Hematopoietic multipotent progenitor cell treated with erythropoietin and hydrocortisone succinate and interleukin-3 and kit ligand, for 6 days (in vitro differentiated cells): ENCODE results near the gene C17orf58.
"Not testable (repeated sequence)": the region's sequence is repeated elsewhere in the genome, so short reads cannot be mapped to it uniquely, and the experiment has no call there.

Source experiments
- DNase-seq: peaks from one replicate; pipeline ENCODE4 v3.0.0-alpha.2; 2015

The C17orf58 gene

DNA sequence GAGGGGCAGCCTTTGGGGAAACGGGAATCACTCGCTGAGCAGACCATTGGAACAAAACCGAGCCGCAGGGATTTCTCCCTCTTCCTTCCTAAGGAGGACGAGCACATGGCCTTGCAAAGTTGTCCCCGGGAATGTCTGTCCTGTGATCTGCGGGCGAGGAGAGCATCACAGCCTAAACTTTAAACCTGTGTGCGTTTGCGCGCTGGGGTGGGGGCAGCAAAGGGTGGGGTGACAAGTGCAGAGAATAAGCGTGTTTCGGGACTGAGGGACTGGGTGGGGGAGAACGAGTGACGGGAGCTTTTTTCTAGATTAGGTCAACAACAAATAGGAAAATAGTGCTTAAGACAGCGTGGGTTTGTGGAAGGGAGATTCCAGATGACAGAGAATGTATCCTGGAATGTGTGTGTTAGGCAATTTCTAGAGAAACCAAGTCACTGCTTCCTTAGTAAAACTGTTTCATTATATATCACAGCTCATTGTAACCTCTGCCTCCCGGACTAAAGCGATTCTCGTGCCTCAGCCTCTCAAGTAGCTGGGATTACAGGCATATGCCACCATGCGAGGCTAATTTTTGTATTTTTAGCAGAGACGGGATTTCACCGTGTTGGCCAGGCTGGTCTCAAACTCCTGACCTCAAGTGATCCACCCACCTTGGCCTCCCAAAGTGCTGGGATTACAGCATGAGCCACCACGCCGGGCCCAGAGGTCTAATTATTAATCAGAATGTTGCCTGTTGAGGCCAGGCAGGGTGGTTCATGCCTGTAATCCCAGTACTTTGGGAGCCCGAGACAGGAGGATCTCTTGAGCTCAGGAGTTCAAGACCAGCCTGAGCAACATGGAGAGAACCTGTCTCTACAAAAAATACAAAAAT lies at the start of gene C17orf58:
Gene C17orf58, minus strand, starts transcription at position 169 of the 871 bp plus-strand sequence. CDS start 271 bp downstream, outside the sequence.
- DNase-seq = not testable (repeated sequence)

DNA sequence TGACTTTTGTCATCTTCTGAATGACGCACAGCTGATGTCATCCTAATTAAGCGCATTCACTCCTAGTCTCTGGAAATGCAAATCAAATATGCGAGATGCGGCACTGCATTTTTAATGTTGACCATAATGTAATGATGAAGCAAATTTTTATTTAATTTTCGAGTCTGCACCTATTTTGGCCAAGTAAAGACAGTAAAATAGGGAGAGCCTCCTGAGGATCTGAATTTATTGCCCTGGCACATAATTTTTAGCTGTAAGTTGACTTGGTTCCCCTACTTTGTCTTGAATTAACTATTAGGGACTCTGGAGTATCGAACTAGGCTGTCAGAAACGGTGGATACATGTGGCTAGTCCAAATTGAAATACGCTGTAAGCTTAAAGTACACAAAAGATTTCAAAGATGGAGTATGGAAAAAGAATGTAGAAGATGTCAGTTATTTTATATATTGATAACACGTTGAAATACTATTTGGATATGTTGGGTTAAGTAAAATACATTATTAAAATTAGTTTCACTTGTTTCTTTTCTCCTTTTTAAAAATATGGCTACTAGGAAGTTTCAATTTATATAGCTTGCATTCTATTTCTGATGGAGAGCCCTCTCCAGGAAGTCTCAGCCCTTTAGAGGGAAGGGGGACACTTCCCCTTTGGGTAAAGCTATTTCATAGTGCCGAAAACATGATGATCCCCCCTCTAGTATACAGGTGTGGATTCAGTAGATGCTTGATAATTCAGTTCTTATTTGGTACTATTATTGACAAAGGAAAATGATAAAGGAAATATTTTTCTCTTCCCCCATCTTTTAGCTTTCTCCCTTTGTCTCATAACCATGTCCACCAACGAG lies 40.3 kb upstream of the C17orf58 start:
- DNase-seq = no peak

DNA sequence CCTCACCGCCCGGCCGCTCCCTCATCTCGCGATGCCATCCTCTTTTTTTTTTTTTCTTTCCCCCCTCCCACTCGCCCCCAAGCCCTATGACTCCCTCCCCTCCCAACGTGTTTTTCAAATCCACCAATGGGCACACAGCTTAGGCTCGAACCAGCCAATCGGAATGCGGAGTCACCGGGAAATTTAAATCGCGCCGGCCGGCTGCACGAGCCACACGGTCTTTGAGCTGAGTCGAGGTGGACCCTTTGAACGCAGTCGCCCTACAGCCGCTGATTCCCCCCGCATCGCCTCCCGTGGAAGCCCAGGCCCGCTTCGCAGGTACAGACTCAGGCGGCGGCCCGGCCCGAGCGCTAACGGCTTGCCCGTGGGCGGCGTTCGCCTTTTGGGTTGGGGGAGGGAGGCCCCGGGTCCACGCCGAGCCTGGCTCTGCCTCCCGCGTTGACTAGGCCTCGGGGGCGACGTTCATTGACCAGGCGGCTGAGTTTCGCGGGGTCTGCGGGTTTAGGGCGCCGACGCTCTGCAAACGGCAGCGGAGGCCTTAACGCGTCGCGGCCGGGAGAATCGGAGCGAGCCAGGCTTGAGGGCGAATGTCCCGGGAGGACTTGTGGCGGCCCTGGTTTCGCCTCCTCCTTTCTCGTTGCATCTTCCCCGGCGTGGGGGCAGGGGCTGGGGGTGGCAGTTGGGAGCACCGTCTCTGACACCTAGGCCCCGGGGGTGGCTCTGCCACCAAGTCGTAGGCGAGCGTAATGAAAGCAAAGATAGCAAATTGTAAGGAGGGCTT lies 39.4 kb upstream of the C17orf58 start, which contains the start of gene KPNA2:
Gene KPNA2, plus strand, starts transcription at position 213 of the 781 bp plus-strand sequence. CDS start 1,398 bp downstream, outside the sequence.
- DNase-seq = peak; percentile 98

DNA sequence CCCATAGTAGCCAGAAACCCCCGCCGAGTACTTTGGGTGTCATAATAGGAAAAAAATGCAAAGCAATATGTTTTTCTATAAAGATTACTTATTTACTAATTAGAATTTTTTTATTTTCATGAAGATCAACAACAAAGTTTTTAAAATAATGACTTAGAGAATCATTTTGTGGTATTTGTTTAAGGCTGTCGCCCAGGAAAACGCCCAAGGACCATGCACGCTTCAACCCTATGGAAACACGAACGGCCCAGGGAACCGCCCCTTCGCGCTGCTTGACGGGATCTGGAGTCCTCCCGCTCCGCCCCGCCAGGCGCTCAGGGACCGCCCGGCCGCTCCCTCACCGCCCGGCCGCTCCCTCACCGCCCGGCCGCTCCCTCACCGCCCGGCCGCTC lies 38.9 kb upstream of the C17orf58 start:
- peak; percentile 98 for DNase-seq

DNA sequence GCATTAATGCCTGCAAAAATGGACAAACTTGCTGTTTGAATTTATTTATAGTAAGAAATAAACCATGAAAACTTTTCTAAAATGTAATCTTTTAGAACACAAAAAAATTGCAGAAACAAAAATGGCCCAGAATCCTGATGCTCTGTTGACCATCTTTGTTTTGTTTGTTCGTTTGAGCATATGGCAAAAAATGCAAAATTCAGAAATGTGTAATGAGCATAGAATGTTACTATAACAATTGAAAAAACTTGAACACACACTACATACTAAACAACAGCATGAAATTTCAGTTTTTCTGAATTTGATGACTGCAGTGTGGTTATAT lies 38.1 kb upstream of the C17orf58 start:
- no peak for DNase-seq

DNA sequence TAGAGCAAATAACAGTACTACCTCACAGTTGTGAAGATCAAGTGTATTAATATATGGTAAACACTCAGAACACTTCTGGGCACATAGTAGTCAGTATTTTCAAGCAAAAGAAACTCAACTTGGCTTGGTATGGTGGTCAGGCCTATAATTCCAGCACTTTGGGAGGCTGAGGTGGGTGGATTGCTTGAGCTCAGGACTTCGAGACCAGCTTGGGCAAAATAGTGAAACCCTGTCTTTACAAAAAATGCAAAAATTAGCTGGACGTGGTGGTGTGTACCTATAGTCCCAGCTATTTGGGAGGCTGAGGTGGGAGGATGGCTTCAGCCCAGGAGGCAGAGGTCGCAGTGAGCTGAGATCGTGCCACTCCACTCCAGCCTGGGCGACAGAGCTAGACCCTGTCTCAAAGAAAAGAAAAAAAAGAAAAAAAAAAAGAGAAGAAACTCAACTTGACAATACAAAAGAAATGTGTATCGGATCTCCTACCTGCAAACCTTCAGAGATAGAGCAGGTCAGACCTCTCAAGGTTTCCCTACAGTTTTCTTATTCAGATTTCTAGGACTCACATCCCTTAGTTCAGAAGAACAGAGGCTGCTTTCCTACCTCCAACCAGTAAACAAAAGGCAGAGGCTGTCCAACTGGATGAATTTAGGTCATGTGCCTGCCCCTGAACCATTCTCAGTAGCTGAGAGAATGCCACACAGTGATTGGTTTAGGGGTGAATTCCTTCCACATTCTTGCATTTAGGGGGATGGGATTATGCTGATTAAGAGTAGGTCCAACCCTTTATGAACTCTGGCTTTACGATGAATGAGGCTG lies 37.6 kb upstream of the C17orf58 start:
- DNase-seq = peak; percentile 30

DNA sequence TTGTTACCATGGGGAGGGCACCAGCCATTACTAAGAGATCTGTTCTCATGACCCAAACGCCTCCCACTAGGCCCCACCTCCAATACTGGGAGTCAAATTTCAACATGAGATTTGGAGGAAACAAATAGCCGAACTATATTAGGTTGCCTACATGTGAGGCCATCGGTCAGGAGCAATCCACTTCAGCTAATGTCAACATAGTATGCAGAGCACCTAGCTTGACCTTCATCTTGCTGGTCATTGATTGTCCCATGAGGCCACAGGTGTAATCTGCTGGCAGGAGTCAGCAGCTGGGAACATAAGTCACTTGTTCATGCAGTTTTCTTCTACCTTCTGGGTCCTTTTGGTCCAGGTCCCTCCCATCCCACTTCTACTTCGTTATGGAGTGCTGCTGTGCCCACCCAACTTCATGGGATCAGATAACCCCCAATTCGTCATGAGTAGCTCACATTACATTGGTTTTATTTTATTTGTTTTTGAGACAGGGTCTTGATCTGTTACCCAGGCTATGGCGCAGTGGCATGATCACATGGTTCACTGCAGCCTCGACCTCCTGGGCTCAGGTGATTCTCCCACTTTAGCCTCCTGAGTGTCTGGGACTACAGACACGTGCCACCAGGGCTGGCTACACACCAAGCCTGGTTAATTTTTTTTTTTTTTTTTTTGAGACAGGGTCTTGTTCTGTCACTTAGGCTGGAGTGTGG lies 33.4 kb upstream of the C17orf58 start:
- no peak for DNase-seq

DNA sequence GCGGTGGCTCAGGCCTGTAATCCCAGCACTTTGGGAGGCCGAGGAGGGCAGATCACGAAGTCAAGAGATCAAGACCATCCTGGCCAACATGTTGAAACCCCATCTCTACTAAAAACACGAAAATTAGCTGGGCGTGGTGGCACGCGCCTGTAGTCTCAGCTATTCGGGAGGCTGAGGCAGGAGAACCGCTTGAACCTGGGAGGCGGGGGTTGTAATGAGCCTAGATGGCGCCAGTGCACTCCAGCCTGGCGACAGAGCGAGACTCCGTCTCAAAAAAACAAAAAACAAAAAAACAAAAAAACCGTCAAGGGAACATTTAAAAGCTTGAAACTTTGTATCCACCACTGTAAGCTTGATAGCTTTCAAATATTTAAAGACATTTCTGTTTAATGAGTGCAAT lies 26.3 kb upstream of the C17orf58 start:
- not testable (repeated sequence) for DNase-seq

DNA sequence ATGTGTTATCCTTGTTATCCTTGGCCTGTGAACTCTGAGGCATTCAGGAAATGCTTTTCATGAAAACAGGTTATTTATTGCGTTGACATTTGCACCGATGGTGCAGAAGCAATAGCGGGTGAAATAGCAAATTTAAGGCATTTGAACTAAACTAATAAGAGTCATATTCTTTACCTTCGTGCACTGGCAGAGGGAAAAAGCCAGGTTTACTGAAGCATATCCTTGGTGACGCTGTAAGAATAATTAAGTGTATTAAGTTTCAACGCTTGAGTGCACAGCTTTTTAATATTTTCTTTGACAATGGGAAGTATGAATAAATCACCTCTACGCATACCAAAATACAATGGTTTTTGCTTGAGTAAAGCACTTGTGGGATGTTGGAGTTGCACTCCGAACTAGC lies 25.7 kb upstream of the C17orf58 start:
- no peak for DNase-seq

DNA sequence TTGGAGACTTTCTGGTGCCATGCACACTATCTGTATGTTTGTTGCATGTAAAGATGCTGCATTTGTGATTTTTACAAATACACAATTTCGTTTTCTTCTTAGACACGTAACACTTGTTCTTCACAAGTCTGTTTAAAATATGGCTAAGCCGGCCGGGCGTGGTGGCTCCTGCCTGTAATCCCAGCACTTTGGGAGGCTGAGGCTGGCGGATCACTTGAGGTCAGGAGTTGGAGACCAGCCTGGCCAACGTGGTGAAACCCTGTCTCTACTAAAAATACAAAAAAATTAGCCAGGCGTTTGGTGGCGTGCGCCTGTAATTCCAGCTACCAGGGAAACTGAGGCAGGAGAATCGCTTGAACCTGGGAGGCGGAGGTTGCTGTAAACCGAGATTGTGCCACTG lies 24.5 kb upstream of the C17orf58 start:
- DNase-seq = peak; percentile 43

DNA sequence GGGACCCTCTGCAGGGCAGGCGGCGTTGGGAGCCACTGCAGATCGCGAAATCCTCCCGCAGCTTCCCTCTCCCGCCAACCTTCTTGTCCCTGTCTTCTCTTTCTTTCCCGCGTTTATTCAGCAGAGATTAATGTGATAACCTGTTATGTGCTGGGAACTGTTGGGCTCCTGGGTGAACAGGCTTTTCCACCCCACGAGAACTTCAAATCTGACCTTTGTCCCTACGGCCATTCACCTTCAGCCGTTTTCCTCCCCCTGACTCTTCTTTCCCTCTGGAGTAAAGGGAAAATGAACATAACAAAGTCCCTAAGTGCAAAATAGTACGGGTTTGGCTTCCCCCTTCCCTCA lies 24.1 kb upstream of the C17orf58 start:
- peak; percentile 63 for DNase-seq

DNA sequence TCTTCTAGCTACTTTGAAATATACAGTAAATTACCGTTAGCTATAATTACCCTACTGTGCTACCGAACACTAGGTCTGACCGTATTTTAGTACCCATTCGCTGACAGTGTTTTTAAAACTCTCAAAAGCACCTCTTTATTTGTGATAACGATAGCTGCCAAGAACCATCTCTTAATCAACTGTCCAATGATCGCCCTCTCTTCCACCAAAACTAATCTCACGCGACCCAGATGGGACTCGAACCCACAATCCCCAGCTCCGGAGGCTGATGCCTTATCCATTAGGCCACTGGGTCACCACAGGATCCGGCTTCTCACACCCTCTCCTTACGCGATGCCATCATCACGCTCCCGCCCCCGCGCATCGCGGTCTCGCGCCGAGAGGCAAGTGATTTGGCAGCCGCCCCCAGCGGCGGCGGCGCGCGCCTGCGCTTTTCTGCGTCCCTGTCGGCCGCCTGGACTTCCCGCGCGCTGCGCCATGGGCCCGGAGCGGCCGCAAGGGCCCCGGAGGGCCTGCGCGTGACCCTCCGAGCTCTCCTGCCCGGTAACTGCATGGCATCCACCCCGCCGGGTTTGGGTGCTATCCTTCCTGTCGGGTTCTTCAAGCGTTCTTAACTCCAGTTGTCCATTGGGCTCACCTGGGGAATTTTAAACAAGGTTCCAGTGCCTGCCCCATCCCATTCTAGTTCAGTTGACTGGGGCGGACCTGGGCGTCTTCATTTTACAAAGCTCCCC lies 23.6 kb upstream of the C17orf58 start:
- peak; percentile 96 for DNase-seq

DNA sequence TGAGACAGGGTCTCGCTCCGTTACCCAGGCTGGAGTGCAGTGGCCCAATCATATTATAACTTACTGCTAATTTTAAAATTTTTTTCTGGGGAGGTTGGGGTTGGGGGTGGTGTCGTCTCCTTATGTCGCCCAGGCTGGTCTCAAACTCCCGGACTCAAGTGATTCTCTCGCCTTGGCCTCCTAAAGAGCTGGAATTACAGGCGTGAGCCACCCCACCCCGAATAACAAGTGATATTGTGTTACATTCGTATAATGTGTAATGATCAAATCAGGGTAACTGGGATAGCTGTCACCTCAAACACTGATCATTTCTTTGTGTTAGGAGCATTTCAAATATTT lies 23.0 kb upstream of the C17orf58 start:
- no peak for DNase-seq

DNA sequence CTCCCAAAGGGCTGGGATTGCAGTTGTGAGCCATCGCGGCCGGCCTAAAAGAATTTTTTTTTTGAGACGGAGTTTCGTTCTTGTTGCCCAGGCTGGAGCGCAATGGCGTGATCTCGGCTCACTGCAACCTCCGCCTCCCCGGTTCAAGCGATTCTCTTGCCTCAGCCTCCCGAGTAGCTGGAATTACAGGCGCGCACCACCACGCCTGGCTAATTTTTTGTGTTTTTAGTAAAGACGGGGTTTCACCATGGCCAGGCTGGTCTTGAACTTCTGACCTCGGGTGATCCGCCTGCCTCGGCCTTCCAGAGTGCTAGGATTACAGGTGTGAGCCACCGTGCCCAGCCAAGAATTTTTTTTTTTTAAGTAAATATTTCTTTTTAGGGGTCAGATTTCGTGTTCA lies 22.2 kb upstream of the C17orf58 start:
- not testable (repeated sequence) for DNase-seq

DNA sequence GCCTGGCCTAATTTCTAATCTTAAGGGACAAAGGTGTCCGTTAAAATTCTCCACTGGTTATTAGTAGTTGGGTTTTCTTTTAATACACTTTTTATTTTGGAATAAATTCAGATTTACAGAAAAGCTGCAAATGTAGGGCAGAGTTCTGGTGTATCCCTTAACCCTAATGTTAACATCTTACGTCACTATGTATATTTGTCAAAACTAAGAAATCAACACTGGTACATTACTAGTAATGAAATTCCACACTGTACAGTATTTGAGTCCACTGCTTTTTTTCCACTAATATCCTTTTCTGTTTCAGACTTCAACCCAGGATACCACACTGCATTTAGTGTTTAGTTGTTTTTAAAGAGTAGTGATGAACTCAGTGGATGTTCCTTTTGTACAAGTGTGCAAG lies 20.6 kb upstream of the C17orf58 start:
- DNase-seq = no peak

DNA sequence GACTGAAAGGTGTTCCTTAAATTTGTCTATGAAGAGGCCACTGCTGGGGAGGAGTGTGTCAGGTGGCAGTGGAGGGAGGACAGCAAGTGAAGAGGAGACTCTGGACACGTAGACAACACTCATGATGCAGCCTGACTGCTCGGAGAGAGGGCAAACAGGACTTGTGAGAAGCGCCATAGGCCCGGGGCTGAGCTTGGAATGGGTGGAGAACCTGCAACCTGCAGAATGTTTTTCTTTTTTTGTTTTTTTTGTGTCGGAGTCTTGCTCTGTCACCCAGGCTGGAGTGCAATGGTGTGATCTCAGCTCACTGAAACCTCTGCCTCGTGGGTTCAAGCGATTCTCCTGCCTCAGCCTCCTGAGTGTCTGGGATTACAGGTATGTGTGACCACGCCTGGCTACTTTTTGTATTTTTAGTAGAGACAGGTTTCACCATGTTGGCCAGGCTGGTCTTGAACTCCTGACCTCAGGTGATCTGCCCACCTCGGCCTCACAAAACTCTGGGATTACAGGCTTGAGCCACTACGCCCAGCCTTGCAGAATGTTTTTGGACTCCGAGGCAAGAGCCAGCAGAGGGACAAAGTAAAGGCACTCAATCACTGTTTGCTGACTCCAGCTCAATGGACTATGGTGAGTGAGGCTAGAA lies 18.9 kb upstream of the C17orf58 start:
- DNase-seq = no peak

DNA sequence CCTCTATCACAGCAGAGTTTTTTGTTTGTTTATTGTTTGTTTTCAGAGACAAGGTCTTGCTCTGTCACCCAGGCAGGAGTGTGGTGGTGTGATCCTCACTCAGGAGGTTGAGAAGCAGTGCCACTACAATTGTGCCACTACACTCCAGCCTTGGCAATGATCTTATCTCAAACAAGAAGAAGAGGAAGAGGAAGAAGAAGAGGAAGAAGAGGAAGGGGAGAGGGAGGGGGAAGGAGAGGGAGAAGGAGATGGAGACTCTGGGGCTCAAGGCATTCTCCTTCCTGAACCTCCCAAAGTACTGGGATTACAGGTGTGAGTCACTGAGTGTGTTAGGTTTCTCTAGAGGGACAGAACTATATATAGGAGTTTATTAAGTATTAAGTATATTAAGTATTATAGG lies 17.1 kb upstream of the C17orf58 start:
- DNase-seq = no peak

DNA sequence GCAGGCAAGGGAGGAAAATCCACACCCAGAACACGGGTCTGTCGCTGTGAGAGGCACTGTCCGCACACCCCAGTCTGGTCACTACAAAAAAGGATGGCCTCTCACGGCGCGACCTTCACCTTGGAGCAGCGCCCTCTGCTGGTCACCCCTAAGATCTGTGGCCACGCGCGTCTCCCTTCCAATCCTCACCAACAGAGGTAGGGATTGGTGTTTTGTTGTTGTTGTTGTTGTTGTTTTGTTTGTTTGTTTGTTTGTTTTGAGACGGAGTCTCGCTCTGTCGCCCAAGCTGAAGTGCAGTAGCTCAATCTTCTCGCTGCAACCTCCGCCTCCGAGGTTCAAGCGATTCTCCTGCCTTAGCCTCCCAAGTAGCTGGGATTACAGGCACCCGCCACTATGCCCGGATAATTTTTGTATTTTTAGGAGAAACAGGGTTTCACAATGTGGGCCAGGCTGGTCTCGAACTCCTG lies 15.0 kb upstream of the C17orf58 start:
- peak; percentile 84 for DNase-seq

DNA sequence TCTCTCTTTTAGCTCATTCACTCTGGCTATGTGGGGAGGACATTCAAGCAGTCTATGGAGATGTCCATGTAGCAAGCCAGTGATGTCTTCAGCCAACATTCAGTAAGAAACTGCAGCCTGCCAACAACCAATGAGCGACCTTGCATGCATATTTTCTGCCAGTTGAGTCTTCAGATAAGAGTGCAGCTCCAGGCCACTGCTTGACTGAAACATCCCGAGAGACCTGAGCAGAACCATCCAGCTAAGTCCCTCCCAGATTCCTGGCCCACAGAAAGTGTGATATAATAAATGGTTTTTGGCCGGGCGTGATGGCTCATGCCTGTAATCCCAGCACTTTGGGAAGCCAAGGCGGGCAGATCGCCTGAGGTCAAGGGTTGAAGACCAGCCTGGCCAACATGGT lies 10.5 kb upstream of the C17orf58 start:
- DNase-seq = no peak

DNA sequence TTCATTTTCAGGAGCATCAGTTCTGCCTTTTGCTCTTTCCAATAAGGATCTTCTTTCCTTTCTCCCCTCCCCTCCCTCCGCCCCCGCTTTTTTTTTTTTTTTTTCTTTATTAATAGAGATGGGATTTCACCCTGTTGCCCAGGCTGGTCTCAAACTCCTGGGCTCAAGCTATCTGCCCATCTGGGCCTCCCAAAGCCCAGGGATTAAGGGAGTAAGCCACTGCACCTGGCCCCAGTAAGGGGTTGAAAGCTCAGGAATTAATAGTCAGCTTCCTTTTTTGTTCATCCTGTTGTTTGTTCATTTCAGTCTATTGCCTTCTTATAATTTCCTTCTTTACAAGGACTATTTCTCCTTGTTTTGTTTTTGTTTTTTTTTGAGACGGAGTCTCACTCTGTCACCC lies 7.9 kb upstream of the C17orf58 start:
- no peak for DNase-seq
